H1 (cell line): Measurements from ENCODE around the gene KMT2A. TPM values are rescaled to one million over a fixed set of nuclear protein-coding genes. Genes with fewer than 3 reads are reported as not detected.

Experiments
- ATF2 ChIP-seq: IDR thresholded peaks from 2 replicates; pipeline ENCODE4 v1.6.1; 2012; ENCODE audit warnings: low read length, inconsistent platforms
- CBX5 ChIP-seq: fragments of 300-800, 300-1000 bp; sonication (generic); IDR thresholded peaks from 2 replicates; pipeline ENCODE4 v1.7.1; 2016; ENCODE audit warnings: antibody characterized with exemption, low read length, low read depth
- CHD1 ChIP-seq: IDR thresholded peaks from 2 replicates; pipeline ENCODE4 v1.6.1; 2012; ENCODE audit warnings: low read depth, low read length, improper control_type of control experiment
- NANOG ChIP-seq: IDR thresholded peaks from 2 replicates; pipeline ENCODE4 v1.6.1; 2011; ENCODE audit warnings: low read length, low read depth, mild to moderate bottlenecking, inconsistent platforms; ENCODE audit not compliant: insufficient read depth, poor library complexity, severe bottlenecking
- polyA plus RNA-seq, 7 experiments: library from polyadenylated mRNA; depleted of rRNA in 3 of 7; stranded (reverse) in 5 of 7; unstranded in 2 of 7; fragments of >200 nt in 5 of 7; fragments of 200-250 nt in 2 of 7; gene quantifications; 1 replicate in 5 of 7; 2 replicates in 1 of 7; 4 replicates in 1 of 7; pipeline versions ENCODE4 v1.2.1 to v1.2.3, GENCODE V29; 2011 to 2013; ENCODE audit warnings: missing spikeins in 2 of 7, mixed read lengths in 2 of 7
- total RNA-seq: library from RNA; stranded (reverse); fragmentation: NEBNext Ultra II Directional; extraction: Animal tissue kit (Norgen Biotek cat#: 25700); gene quantifications from 2 replicates; pipeline ENCODE4 v1.2.1, GENCODE V29; 2021

The KMT2A gene
- total and polyA plus RNA-seq, 2 of the 8 experiments (the other 6 are each of a cell fraction or from before 2014, with no cell fraction given): 35.9 to 62.1 TPM

GRCh38 chr11:118552341-118552740, 116.0 kb downstream of the KMT2A start (continued):
- TF ChIP-seq ATF2 (no peak), NANOG (no peak), CBX5 (no peak), CHD1 (no peak)
- TF ChIP-seq, all 59 proteins: peak for 0
